ENCODE data around the gene VCP.

Gene VCP

DNA sequence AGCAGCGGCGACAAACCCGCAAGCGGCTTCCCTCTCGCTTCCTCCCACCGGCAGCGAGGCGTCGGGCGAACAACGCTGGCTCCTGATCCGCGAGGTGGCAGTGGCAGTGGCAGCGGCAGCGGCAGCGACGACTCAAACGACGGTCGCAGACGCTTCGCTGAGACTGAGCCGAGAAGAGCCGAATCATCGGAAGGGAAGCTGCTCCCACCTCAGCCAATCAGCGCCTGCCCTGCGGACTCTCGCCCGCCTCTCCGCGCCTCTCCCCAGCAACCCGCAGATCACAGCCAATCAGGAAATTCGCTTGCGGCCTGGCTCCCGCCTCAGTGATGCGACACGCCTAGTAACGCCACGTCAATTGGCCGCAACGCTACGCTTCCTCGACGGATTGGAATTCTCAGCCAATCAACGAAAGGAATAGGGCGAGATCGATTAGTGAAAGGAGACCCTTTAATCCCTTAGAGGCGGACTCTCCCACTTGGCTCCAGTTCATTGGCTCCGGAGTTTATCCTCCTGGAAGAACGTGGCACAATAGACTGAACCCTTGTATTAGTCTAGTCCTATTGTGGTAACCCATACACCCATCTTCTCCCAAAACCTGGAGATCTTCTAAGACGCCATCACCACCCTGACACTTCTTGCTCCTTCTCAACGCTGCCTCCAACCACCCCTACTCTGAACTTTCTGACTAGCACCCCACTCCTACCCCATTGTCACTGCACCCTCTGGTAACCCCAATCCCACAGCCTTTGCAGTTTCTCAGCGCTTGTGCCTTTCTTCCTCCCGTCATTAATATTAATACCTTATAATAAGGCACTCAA, at the start of gene VCP:
Gene VCP, minus strand, starts transcription at position 165 of the 818 bp plus-strand sequence. CDS start 272 bp downstream, outside the sequence.
- TF ChIP-seq GATA2 (IDR thresholded peaks at IDR 0.05; ENCODE audit: low read depth, low read length), result no peak
- no peak for TF ChIP-seq GATA3 (IDR thresholded peaks at IDR 0.05; ENCODE audit: low read depth, low read length)

DNA sequence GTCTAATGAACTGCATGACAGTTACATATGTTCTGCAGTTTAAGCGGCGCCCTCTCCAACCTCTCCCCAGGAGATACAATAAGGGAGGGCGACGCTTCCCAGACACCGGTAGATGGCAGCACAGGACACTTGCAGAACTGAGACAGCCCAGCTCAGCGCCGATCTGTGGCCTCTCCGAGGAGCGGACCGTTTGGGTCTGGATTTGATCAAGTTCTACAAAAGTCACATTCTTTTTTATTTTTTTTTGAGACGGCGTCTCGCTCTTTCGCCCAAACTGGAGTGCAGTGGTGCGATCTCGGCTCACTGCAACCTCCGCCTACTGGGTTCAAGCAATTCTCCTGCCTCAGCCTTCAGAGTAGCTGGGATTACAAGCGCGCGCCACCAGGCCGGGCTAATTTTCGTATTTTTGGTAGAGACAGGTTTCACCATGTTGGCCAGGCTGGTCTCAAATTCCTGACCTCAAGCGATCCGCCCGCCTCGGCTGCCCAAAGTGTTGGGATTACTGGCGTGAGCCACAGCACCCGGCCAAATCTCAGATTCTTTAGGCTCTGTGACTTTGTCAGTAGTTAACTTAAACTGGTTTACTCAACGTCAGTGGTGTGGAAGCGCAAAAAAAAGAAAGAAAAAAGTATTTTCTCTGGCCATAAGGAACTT, 44.6 kb upstream of the VCP start:
- TF ChIP-seq GATA2 (IDR thresholded peaks at IDR 0.05; ENCODE audit: low read depth, low read length) (no peak), GATA3 (IDR thresholded peaks at IDR 0.05; ENCODE audit: low read depth, low read length) (no peak)

DNA sequence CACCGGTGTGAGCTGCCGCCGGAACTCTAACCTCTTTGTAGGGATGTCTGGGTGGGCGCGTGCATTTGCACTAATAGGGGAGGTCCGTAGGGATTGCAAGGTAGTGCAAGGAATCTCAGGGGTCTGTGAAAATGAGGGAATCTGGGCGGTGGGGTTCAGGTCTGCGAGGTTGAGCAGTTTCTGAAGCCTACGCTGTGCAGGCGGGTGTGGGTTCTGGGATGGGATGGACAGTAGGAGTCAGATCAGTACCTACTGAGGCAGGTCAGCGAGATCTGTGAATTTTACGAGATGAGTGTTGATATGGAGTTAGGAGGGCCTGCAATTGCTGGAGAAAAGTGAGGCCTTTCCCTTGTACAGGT, 44.1 kb upstream of the VCP start:
- TF ChIP-seq GATA2 (IDR thresholded peaks at IDR 0.05; ENCODE audit: low read depth, low read length) (no peak), GATA3 (IDR thresholded peaks at IDR 0.05; ENCODE audit: low read depth, low read length) (no peak)

DNA sequence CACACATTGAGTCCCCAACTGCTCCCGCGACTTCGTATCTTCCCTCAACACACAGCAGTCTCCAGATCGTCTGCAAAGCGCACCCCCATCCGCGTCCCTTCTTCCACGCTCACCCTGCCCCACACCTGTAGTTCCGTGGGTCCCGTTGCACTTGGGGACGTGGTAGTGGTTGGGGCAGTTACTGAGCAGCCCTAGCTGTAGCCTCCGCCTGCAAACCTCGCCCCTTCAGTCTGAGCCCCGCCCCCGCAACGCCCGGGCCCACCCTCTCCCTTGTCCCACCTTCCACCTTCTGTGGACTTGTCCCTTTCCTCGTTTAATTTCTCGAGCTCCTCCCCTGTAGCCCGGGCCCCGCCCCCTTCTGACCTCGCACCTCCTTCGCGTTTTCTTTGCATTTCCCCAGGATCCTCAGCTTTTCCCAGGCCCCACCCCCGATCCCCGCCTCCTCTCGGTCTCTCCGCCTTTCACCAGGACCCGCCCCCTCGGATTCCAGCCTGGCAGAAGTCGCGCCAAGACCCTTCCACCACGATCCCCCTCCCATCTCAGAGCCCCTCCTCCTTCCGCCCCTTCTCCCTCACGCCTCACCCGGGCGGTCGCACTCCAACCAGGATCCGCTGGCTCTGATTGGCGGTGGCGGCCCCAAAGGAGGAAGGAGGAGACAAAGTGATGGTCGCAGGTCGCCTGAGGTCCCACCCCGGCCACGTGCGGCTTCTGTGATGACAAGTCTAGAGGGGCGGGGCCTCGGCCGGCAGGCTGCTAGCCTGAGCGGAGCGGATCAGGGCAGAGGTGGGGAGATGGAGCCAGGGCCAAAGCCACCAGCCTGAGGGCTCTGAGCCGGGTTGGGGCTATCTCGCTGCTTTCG, 43.5 kb upstream of the VCP start, which contains the start of gene ATOSB:
Gene ATOSB, minus strand, starts transcription at position 183 of the 859 bp plus-strand sequence. CDS start 7,588 bp downstream, outside the sequence.
- TF ChIP-seq GATA3 (IDR thresholded peaks at IDR 0.05; ENCODE audit: low read depth, low read length) (no peak), GATA2 (IDR thresholded peaks at IDR 0.05; ENCODE audit: low read depth, low read length) (no peak)

DNA sequence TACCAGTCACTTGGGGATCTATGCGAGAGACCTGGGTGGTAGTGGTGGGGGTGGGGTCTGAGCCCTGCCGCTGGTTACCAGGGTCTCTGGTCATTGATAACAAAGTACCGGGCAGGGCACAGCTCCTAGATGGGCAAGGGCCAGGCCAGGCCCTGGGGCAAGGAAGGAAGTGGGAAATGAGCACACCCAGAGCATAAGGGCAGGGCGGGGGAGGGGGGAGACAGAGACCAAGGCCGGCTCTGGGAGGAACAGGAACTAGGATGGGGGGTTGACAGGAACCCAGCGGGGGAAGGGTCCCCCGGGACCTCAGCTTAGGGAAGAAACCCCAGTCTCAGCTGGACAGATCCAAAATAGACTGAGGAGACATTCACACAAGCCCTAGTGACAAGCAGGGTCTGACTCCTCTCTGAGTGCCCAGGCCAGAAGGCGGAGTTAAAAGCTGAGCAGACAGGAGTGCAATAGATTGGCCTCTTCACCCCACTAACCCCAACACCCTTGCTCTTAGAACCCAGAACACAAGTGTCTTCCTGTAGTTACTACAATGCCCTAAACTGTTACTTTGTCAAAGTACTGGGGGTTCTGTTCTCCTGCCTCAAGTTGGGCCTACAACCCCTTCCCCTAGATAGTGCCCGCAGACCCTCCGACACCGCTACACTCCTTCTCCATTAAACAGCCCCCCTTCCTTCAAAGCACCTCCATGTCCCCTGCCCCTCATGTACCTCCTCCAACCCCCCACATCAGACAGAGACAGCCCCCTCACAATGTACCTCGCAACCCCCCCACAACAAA, 42.6 kb upstream of the VCP start:
- TF ChIP-seq GATA3 (IDR thresholded peaks at IDR 0.05; ENCODE audit: low read depth, low read length), result no peak
- no peak for TF ChIP-seq GATA2 (IDR thresholded peaks at IDR 0.05; ENCODE audit: low read depth, low read length)

DNA sequence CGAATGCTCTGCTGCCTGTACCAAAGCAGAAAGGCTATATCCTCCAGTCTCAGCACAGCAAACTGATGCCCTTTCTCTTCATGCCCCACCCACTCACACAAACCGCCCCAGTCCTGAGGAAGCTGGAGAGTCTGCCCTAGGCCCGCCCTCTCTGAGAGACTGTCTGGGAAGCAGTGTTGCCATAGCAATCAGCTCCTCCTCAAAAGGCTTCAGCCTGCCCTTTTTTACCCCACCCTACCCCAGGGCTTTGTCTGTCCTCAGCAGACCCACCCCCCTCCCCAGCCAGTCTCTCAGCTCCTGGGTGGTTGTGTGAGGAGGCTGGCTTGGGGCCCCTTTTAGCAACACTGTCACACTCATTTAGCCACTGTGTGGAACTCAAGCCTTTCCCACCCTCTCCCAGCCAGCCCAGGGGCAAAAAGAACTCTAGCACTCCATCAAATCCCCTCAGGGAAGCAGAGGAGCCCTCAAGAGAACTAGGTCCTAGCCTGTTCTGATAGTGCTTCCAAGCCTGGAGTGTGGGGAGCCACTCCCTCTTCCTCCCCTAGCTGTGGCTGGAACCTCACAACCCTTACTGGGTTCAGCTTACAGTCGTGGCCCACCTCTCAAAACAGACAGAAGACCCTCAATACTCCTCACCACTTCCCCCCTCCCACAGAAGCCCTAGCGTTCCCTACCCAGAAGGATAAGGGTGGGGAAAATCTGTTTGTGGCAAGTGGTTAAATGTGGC, 41.9 kb upstream of the VCP start:
- TF ChIP-seq GATA3 (IDR thresholded peaks at IDR 0.05; ENCODE audit: low read depth, low read length), result no peak
- no peak for TF ChIP-seq GATA2 (IDR thresholded peaks at IDR 0.05; ENCODE audit: low read depth, low read length)

DNA sequence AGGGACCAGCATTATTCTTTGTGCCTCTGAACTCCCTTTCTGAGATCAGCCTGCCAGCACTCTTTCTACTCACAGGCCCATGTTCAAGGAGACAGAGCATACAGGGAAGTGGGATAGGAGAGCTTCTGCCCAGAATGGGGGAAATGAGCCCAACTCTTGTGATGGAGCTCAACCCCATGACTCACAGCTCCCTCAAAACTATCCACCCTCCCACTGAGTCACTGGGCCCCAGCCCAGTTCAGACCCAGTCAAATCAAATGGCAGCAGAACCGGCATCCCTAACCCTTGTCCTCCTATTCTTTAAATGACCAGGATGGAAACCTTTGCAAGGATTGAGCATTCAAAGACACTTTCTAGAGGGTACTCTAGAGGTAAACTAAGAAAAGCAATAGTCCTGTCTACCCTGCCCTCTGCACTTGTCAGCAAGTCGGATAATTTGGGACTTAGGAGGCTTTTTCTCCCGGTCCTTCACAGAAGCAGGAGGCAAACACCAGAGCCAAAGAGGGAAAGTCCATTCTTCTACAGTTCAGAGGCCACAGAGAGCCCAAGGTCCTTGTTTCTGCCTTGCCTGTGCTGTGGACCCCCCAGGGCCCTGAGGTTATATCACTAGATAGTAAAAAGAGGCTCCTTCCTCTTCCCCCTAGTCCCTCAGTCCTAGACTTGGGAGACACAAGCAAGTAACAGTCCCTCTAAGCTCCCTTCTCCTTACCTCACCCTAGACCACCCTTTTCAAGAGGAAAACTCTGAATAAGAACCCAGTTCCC, 40.0 kb upstream of the VCP start:
- TF ChIP-seq GATA3 (IDR thresholded peaks at IDR 0.05; ENCODE audit: low read depth, low read length), result no peak
- no peak for TF ChIP-seq GATA2 (IDR thresholded peaks at IDR 0.05; ENCODE audit: low read depth, low read length)

DNA sequence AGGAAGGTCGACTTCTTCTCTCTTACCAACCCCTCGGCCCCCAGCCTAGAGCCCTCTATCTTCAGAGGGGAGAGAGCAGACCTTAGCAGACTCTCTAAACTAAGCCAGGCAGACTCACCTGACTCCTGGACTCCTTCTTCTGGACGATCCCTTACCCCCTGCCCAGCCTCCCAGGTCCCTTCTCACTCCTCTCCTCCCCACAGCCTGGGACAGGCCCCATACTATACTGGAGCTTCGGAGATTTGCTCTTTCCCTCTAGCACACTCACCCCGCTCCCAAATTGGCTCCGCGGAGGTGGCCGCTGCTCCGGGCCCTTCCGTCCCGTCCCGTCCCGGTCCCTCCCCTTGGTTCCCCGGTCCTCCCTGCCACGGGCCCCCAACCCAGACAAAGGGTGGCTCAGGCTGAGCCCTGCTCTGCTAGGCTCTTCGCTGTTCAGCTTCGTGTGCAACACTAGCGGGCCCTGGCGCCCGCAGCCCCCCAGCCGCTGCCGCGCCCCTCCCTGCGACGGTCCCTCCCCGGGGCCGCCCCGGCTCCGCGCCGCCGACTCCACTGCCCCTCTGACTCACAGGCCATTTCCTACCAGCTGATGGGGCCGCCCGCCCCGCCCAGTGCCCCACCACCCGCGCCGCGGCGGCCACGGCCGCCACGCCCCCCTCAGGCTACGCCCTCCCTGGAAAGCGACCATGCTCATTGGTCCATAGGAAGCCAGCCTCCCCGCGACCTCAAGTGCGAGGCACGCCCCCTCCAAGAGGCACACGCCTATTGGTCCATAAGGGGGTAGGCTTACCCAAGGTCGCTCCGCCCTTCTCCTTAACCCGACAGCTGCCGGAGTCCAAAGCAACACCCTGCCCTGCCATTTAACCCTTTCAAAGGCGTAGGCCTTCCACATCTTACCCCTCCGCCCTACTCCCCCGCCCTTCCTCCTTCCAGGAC, 38.8 kb upstream of the VCP start:
- no peak for TF ChIP-seq GATA2 (IDR thresholded peaks at IDR 0.05; ENCODE audit: low read depth, low read length)
- no peak for TF ChIP-seq GATA3 (IDR thresholded peaks at IDR 0.05; ENCODE audit: low read depth, low read length)

DNA sequence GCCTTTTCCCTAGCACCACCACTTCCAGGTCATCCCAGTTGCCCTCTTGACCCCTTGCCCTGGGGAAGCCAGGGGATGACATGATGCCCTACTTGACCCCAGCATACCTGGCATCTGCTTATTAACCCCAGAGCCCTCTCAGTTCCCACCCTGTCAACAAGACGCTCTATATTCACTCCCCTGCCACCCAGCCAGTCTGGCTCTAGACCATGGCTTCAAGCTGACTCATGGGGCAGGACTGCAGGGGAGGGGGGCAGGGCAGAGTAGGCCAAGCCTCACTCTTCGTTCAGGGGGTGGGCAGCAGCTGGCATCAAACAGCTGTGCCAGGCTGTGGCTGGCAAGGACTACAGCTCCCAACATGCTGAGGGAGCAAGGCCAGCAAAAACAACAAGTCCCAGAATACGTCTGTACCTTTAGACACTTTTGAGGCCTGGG, 37.9 kb upstream of the VCP start:
- TF ChIP-seq GATA3 (IDR thresholded peaks at IDR 0.05; ENCODE audit: low read depth, low read length) (no peak), GATA2 (IDR thresholded peaks at IDR 0.05; ENCODE audit: low read depth, low read length) (no peak)

DNA sequence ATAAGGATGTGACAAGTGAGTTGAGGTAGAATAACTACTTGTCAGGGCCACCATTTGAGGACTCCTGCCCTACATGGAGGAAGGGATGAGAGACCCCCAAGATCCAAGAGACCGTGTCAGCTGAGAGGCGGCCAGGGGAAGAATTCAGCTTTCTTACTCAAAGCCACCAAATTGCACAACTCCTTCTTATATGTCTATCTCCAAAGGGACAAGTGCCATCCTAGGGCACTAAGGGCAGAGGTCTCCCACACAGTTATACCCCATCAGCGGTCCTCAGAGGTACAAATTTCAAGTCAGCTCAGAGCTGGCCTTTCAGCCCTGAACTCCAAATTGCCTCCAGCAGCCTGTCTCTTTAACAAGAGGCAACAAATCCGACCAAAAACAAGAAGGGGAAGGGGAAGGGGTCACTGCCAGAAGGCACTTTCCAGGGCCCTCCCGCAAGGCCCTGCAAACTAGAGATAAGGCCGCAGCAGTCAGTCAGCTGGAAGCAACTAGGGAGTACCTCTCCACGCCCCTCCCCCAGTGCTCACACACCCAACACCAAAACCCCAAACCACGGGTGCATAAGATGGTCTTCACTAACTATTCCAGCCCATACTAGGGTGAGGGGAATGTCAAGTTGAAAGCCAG, 36.6 kb upstream of the VCP start:
- TF ChIP-seq GATA2 (IDR thresholded peaks at IDR 0.05; ENCODE audit: low read depth, low read length) (no peak), GATA3 (IDR thresholded peaks at IDR 0.05; ENCODE audit: low read depth, low read length) (no peak)

DNA sequence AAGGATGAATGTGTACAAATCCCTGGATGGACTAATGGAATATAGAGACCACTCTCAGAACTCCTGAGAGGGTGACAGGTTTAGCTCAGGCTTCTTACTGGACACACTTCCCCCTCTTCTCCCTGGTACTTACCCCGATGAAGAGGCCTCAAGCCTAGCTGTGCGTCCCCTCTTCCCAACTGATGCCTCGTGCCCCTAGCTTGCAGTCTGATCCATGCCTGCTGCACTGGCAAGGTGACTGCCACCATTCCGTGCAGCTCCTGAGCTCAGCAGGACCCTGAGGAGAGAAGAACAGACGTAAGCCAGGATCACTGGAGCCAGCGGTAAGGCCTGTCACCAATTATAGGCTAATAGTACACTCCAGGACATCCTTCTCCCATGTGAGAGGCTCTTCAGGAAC, 36.0 kb upstream of the VCP start:
- TF ChIP-seq GATA2 (IDR thresholded peaks at IDR 0.05; ENCODE audit: low read depth, low read length) (no peak), GATA3 (IDR thresholded peaks at IDR 0.05; ENCODE audit: low read depth, low read length) (no peak)
